GM13976 (cell line): ENCODE results near the gene BRSK2.

Source experiments
- DNase-seq: peaks from one replicate; pipeline ENCODE4 v3.0.0; 2012; ENCODE audit warnings: low spot score
- CTCF ChIP-seq: IDR thresholded peaks from 2 replicates; pipeline ENCODE4 v1.5.1; 2012; ENCODE audit warnings: borderline replicate concordance, mild to moderate bottlenecking; ENCODE audit not compliant: insufficient read depth; ENCODE audit errors: extremely low read depth, missing control alignments, control extremely low read depth
- in situ Hi-C: fragments of 300-500 bp; cut with MboI; formaldehyde crosslinking; loops from one replicate; pipeline ENCODE4 v1.12.0; 2022; ENCODE audit warnings: low sequenced_read_pairs, mixed read lengths, inconsistent platforms; ENCODE audit not compliant: unreplicated experiment

The BRSK2 gene

GRCh38 chr11:1453611-1454034 is 63.9 kb downstream of the BRSK2 start:
- in situ Hi-C loops, result no loop called here
- peak; percentile 87 for DNase-seq
- TF ChIP-seq CTCF, result peak; percentile 35

- TF ChIP-seq CTCF, result no peak
- in situ Hi-C loops, result no loop called here
- DNase-seq, result no peak
Observed at GRCh38 chr11:1454576-1454975, 64.8 kb downstream of the BRSK2 start.

- no peak for TF ChIP-seq CTCF
- DNase-seq, result no peak
- in situ Hi-C loops, result no loop called here
Observed at GRCh38 chr11:1455032-1455762, 65.5 kb downstream of the BRSK2 start.

- TF ChIP-seq CTCF, result no peak
- DNase-seq, result no peak
- in situ Hi-C loops, result no loop called here
Observed at GRCh38 chr11:1455763-1456060, 66.0 kb downstream of the BRSK2 start.

GRCh38 chr11:1456176-1456575 is 66.4 kb downstream of the BRSK2 start:
- no peak for TF ChIP-seq CTCF
- in situ Hi-C loops, result no loop called here
- no peak for DNase-seq

- in situ Hi-C loops, result no loop called here
- no peak for TF ChIP-seq CTCF
- DNase-seq, result no peak
Observed at GRCh38 chr11:1456596-1457325, 67.0 kb downstream of the BRSK2 start.

- in situ Hi-C loops, result no loop called here
- TF ChIP-seq CTCF, result no peak
- DNase-seq, result no peak
Observed at GRCh38 chr11:1457326-1457680, 67.6 kb downstream of the BRSK2 start.
